Lower leg skin (tissue), 3 donors: ENCODE data around the gene PHOSPHO2.

Source experiments
- CTCF ChIP-seq, 3 donors: fragments of 450-650 bp; IDR thresholded peaks; one replicate each; pipeline ENCODE4 v1.5.1; 2016; ENCODE audit warnings: antibody characterized with exemption in 3 of 3, mild to moderate bottlenecking in 3 of 3, moderate library complexity in 2 of 3
- POLR2A ChIP-seq, 2 donors: fragments of 450-650 bp; IDR thresholded peaks; one replicate each; pipeline ENCODE4 v1.6.1; 2016 to 2017; ENCODE audit warnings: antibody characterized with exemption in 2 of 2, mild to moderate bottlenecking in 1 of 2, moderate library complexity in 1 of 2

GRCh38 chr2:169661265-169661664 lies 33.0 kb upstream of the PHOSPHO2 start:
- TF ChIP-seq CTCF (IDR thresholded peaks at IDR 0.05) (no peak), POLR2A (IDR thresholded peaks at IDR 0.05) (no peak)
